Motor neuron (in vitro differentiated cells): ENCODE measurements around the gene SERTAD1. TPM values are rescaled to one million over a fixed set of nuclear protein-coding genes. Genes with fewer than 3 reads are reported as not detected.

Experiments
- ATAC-seq, 8 experiments: fragments of 200-7000 bp; cut with Tn5 transposase; replicated peaks in 6 of 8; 2 replicates each; pipeline ENCODE4 v1.8.0; 2021; ENCODE audit warnings: mild to moderate bottlenecking in 8 of 8, moderate library complexity in 8 of 8
- H3K27ac ChIP-seq, 2 donors: fragments of 250-450 bp; sonication (Bioruptor Pico); 2 replicates each; pipeline ENCODE4 v1.9.0; 2021; ENCODE audit warnings: antibody characterized with exemption in 2 of 2, mild to moderate bottlenecking in 2 of 2, moderate library complexity in 1 of 2
- H3K4me1 ChIP-seq, 2 donors: fragments of 250-450 bp; sonication (Bioruptor Pico); replicated peaks in 1 of 2; 2 replicates each; pipeline ENCODE4 v1.6.1; 2021; ENCODE audit warnings: antibody characterized with exemption in 2 of 2, mild to moderate bottlenecking in 2 of 2, moderate library complexity in 1 of 2
- H3K4me3 ChIP-seq, 5 donors: fragments of 250-450 bp; sonication (Bioruptor Pico); 2 replicates each; pipeline ENCODE4 v1.9.0; 2021; ENCODE audit warnings: antibody characterized with exemption in 5 of 5, mild to moderate bottlenecking in 5 of 5, moderate library complexity in 4 of 5
- WGBS, 10 experiments: fragments of 450-650 bp; shearing (Covaris generic); methylation state at CpG; one replicate each; pipeline ENCODE4 v1.0.0; 2022; 5-methylcytosine and 5-hydroxymethylcytosine counted together
- in situ Hi-C, 9 experiments: fragments of 400-800 bp; cut with MboI; loops; one replicate each; pipeline ENCODE4 v1.15.0; 2021; ENCODE audit warnings: low sequenced_read_pairs in 9 of 9, low pct_unique_long_range_greater_than_20kb in 2 of 9; ENCODE audit not compliant: unreplicated experiment in 9 of 9
- total RNA-seq, 8 experiments: library from RNA; unstranded; fragments of 300-600 nt; gene quantifications; 2 replicates each; pipeline versions ENCODE4 v1.2.3 to v1.2.4, GENCODE V29; 2022

The SERTAD1 gene
- total RNA-seq, 8 experiments from 2014 or later = 2.6 to 14.8 (median 3.5) TPM

DNA sequence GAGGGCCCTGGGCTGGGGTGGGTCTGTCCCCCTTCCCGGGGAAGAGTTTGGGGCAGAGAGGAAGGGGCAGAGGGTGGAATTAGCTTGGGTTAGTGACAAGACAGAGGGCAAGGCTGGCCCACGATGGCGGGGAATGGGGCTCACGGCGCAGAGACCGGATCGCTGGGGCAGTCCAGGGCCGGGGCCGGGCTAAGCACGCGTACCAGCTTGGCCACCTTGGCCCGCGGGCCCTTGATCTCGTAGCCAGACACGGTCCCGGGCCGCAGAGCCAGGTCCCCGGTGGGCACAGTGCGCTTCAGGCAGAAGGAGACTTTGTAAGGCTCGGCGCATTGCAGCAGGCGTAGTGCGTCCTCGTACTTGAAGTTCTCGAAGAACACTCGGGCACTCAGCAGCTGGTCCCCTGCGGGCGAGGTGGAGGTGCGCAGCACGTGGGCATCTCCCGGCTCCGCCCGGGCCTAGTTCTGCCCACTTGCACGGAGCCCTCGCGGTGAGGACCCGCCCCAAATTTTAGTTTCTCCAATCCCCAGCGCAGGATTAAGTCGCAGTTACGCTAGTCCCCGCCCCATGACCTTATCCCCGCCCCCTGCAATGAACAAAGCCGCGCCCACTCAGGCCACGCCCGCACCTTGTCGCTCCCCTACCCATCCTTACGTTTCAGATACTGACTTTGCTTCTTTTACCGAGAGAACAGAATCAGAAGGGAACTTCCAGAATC, 27.2 kb downstream of the SERTAD1 start:
- peaks cover 3 to 4% of the 10 kb centered on the region in 2 donors for H3K4me1 ChIP-seq
- H3K27ac ChIP-seq = no peak overlapping the region
- peak overlapping the region in 1 of 5 donors; percentile 18 for H3K4me3 ChIP-seq
- peak in 4 of 8 experiments; percentile 15 to 79 (median 76) for ATAC-seq
- 17 to 20% methylated on average over 1 of the region's 49 CpGs; no CpG with 5 or more reads in 8 of the 10 experiments for WGBS, 10 experiments
- in situ Hi-C loops = no loop called here

DNA sequence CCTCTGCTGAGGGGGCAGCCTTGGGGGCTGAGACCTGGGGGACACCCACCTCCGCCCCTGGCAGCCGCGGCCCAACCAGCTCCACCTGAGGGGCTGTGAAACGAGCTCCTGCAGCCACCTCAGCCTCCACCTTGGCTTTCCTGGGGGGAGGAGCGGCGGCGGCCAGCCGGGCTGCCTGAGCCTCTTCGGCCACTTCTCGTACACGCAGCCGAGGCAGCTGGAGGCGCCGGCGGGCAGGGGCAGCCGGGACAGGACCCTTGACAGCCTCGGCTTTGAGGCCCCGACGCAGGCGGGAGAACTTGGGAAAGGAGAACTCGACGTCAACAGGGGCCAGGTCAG, 28.3 kb downstream of the SERTAD1 start:
- WGBS, 10 experiments = 70 to 100% (median 93%) methylated on average over 2 to 10 of the region's 22 CpGs; no CpG with 5 or more reads in 5 of the 10 experiments
- in situ Hi-C loops = no loop called here
- Histone ChIP-seq H3K4me3 (no peak overlapping the region), H3K27ac (no peak overlapping the region), H3K4me1 (peaks cover 3 to 4% of the 10 kb centered on the region in 2 donors)
- no peak for ATAC-seq

DNA sequence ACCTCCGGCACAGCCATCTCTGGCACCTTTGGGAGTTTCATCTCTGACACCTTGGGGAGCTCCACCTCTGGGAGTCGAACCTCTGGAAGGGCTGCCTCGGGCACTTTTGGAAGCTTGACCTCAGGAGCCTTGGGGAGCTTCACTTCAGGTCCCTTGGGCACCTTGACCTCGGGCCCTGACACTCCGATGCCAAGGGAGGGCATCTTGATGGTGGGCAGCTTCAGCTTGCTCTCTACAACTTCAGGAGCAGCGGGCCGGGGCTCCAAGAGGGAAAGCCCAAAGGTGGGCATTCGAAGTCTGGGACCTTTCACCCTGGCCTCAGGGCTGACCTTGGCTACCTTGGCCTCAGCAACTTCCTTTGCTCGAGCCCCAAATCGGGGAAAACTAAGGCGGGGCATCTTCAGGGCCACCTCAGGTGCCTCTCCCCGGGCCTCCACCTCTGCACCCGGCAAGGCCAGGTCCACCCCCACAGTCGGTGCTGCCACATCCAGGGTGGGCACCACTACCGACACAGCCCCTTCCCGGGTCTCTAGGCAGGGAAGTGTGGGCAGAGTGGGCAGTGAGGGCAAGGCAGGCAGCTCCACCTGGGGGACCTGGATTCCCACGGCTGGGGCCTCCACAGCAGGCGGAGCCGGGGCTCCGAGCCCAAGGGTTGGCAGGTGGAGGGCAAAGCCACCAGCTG, 28.8 kb downstream of the SERTAD1 start:
- no peak for ATAC-seq
- Histone ChIP-seq H3K27ac (no peak overlapping the region), H3K4me3 (no peak overlapping the region), H3K4me1 (peaks cover 3 to 4% of the 10 kb centered on the region in 2 donors)
- in situ Hi-C loops = no loop called here
- 52 to 100% (median 80%) methylated on average over 1 to 6 of the region's 20 CpGs; no CpG with 5 or more reads in 3 of the 10 experiments for WGBS, 10 experiments

DNA sequence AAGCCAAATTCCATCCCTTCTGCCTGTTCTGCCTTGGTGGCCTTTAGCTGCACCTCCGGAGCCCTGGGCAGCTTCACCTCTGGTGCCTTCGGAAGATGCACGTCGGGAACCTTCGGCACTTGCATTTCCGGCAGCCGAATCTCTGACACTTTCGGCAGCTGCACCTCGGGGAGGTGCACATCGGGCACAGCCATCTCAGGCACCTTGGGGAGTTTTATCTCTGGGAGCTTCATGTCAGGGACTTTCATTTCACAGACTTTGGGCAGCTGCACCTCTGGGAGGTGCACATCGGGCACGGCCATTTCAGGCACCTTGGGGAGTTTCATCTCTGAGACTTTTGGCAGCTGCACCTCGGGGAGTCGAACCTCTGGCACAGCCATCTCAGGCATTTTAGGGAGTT, 29.8 kb downstream of the SERTAD1 start:
- in situ Hi-C loops = no loop called here
- peaks cover 3 to 4% of the 10 kb centered on the region in 2 donors for H3K4me1 ChIP-seq
- WGBS, 10 experiments = 52 to 100% (median 83%) methylated on average over 1 to 4 of the region's 14 CpGs; no CpG with 5 or more reads in 4 of the 10 experiments
- no peak for ATAC-seq
- no peak overlapping the region for H3K27ac ChIP-seq
- no peak overlapping the region for H3K4me3 ChIP-seq

DNA sequence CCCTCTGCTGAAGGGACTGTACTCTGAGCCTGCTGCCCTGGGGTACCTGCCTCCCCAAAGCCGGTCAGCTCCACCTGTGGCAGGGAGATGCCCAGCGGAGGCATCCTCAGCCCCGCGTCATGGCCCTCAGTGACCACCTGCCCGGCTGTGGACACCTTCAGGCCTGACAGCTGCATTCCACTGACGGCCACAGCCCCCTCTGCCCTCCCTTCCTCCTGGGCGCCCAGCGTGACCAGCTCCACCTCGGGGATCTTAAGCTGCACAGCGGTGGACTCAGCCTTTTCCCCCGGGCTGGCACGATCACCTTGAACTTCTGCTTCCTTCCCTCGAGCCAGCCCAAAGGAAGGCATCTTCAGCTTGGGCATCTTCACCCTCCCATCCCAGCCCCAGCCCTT, 31.0 kb downstream of the SERTAD1 start:
- in situ Hi-C loops = no loop called here
- H3K4me1 ChIP-seq = peaks cover 3 to 4% of the 10 kb centered on the region in 2 donors
- H3K4me3 ChIP-seq = no peak overlapping the region
- no peak overlapping the region for H3K27ac ChIP-seq
- ATAC-seq = no peak
- 63 to 71% (median 67%) methylated on average over 3 to 4 of the region's 13 CpGs; no CpG with 5 or more reads in 7 of the 10 experiments for WGBS, 10 experiments

DNA sequence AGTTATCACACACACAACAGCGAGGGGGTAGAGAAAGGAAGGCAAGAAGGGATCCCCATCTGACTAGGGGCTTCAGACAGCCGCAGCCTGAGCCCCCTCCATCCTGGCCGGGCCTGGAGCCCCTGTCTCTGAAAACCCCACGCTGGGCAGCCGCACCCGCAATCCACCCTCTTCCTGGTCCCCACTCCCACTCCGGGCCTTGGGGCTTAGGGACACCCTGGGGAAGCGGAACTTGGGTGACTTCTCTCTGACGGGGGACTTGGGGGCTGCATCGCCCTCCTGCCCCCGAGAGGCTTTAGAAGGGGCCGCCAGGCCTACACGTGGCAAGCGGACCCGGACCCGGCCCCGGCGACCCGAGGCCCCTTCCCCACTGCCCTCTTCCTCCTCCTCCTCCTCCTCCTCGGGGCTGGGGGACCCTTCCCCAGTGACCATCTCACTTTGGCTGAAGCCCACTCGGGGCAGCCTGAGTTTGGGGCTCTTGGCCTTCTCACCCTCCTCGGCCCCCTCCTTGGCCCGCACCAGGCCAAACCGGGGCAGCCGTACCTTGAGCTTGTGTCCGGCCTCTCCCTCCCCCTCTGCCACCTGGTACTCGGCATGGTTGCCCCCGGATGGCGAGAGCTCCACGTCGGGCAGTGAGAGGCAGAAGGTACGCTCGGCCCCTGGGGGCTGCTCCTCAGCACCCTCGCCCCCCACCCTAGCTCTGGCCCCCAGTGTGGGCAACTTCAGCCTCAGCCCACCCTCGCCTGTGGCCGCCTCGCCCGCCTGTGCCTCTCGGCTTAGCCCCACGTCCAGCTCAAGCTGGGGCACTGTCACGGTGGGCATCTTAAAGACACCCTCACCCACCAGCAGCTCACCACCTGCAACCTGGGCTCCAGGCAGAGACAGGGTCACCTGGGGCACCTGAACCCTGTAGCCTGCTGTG, 31.6 kb downstream of the SERTAD1 start:
- Histone ChIP-seq H3K4me3 (no peak overlapping the region), H3K27ac (no peak overlapping the region), H3K4me1 (peaks cover 2% of the 10 kb centered on the region in 2 donors)
- 51 to 60% methylated on average over 1 to 3 of the region's 41 CpGs; no CpG with 5 or more reads in 8 of the 10 experiments for whole genome bisulfite sequencing, 10 experiments
- in situ Hi-C loops = no loop called here
- ATAC-seq = no peak

DNA sequence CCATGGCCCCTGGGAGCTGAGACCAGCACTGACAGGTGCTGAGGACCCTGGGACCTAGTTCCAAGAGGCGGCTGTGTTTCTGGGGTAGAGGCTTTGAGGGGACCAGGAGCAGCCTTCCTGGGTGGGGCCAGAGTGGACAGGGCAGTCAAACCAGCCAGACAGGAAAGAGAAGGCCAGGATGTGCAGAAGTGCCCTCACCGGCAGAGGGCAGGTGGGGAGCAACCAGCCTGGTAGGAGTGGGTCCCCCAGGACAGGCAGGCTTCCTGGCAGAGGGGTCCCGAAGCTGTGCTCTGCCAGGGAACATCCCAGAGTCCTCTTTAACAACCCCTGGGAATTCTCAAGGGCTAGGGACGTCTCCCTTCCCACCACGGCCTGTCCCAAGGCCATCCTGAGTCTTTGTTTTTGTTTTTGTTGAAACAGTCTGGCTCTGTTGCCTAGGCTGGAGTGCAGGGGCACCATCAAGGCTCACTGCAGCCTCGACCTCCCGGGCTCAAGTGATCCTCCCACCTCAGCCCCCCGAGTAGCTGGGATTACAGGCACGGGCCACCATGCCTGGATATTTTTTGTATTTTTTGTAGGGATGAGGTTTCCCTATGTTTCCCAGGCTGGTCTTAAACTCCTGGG, 32.8 kb downstream of the SERTAD1 start:
- H3K27ac ChIP-seq = no peak overlapping the region

DNA sequence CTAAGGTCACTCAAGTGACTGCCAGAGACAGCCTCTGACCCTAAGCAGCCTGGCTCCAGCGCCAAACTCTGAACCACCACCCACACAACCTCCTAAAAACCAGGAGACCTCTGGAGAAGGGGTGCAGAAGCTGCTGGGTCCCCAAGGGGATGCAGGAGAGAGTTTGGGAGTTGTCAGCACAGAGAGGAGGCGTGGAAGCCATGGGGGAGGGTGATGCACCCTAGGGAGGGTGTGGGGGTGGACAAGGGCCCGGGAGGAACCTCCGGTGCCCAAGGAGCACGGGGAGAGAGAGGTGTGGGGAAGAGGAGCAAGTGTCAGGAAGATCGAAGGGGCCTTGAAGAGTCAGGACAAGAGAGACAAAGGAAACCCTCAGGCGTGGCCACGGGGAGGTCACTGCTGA, 33.7 kb downstream of the SERTAD1 start:
- no peak for ATAC-seq
- WGBS, 10 experiments = 40 to 100% (median 83%) methylated on average over 1 to 4 of the region's 8 CpGs; no CpG with 5 or more reads in 5 of the 10 experiments

More for the DNA sequence above, 32.8 kb downstream of the SERTAD1 start:
- no peak overlapping the region for H3K4me3 ChIP-seq
- no peaks in the 10 kb centered on the region for H3K4me1 ChIP-seq
- WGBS, 10 experiments = 20 to 40% (median 30%) methylated on average over 1 to 2 of the region's 9 CpGs; no CpG with 5 or more reads in 7 of the 10 experiments
- in situ Hi-C loops = no loop called here
- peak in 3 of 8 experiments; percentile 19 to 29 (median 28) for ATAC-seq

DNA sequence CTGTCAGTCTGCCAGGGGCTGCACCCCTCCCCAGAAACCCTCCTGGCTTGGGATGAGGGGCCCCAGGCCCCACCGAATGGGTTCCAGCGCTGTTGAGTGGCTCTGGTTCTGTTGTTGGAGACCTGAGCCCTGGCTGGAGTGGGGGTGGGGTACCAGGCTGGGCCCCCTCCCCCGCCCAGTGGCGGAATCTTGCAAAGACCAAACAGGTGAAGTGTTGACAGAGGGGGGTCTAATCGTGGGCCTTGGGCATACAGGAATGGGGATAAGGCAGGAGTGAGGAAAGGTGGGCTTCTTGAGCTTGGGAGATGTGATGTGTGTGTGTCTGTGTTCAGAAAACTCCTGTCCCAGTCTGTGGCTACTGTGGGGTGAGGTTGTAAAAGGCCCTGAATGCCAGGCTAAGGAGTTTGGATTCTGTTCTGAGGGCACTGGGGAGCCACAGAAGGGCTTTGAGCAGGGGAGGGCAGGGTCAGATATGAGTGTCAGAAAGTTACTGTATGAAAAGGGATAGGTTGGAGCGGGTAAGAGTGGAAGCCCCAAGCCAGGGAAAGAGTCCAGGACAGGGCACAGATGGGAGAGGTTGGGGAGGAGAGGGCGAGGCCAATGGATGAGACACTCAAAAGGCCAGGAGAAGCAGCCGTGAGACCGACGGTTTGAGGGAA, 35.6 kb downstream of the SERTAD1 start, which contains the start of gene HIPK4:
HIPK4 (minus strand) TSS at position 98 of the 659 bp plus-strand sequence. CDS start 279 bp downstream, outside the sequence.
- Histone ChIP-seq H3K27ac (no peak within 1 kb of the TSS), H3K4me1 (no peaks in the 10 kb centered on the region), H3K4me3 (no peak within 1 kb of the TSS)
- in situ Hi-C loops = no loop called here
- no peak for ATAC-seq
- WGBS, 10 experiments = 67 to 100% (median 88%) methylated on average over 1 to 8 of the region's 10 CpGs; no CpG with 5 or more reads in 5 of the 10 experiments

More for the DNA sequence above, 33.7 kb downstream of the SERTAD1 start:
- H3K27ac ChIP-seq = no peak overlapping the region
- H3K4me3 ChIP-seq = no peak overlapping the region
- H3K4me1 ChIP-seq = no peaks in the 10 kb centered on the region
- in situ Hi-C loops = no loop called here

DNA sequence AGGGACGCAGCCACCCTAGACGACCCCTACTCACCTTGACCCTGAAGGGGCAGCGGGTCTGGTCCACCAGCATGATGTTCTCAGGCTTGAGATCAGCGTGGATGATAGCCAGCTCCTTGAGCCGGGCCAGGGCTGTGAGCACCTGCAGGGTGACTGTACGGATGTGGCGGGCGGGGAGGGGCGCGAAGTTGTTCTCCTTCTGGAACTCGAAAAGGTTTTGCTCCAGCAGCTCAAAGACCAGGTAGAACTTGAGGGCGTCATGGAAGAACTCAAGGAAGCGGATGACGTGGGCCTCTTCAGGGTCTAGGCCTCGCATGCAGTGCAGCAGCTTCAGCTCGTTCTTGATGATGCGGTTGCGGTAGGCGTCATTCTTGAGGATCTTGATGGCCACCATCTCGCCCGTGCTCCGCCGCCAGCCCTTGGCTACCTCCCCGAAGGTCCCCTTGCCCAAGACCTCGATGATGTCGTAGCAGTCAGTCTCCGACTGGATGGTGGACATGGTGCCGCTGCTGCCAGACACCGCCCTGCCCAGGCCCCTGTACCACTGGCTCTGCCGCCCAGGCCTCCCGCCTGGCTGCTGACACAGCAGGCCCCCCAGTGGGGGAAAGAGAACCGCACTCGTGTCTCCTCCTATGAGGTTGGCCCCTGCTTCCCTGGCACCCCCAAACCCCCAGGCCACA, 36.2 kb downstream of the SERTAD1 start:
- WGBS, 10 experiments = 65 to 100% (median 91%) methylated on average over 2 to 15 of the region's 33 CpGs; no CpG with 5 or more reads in 3 of the 10 experiments
- in situ Hi-C loops = no loop called here
- H3K4me1 ChIP-seq = no peaks in the 10 kb centered on the region
- H3K4me3 ChIP-seq = no peak overlapping the region
- no peak for ATAC-seq
- H3K27ac ChIP-seq = no peak overlapping the region

DNA sequence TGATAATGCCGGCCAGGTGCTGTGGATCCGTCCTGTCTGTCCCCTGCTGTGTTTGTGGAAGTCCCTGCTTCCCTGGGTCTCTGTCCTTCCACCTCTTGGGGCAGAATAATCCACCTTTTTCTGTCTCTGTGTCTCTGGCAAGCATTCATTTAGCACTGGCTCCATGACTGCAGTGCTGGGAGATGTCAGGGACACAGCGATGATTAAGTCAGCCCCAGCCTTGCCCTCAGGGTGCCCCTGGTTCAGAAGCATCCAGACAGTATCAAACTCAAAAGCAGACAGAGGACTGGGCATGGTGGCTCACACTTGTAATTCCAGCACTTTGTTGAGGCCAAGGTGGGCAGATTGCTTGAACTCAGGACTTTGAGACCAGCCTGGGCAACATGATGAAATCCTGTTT, 37.3 kb downstream of the SERTAD1 start:
- H3K4me3 ChIP-seq = no peak overlapping the region
- no peak overlapping the region for H3K27ac ChIP-seq
- H3K4me1 ChIP-seq = no peaks in the 10 kb centered on the region
- peak in 1 of 8 experiments; percentile 28 for ATAC-seq
- in situ Hi-C loops = no loop called here
- 71 to 100% methylated on average over 1 to 3 of the region's 3 CpGs; no CpG with 5 or more reads in 8 of the 10 experiments for WGBS, 10 experiments
